ENCODE measurements around the gene RASAL2. TPM values are rescaled to one million over a fixed set of nuclear protein-coding genes. Genes with fewer than 3 reads are reported as not detected.

The RASAL2 gene
- total RNA-seq, 1 experiment from 2014 or later: 22.2 TPM

GRCh38 chr1:178218550-178218949 lies 124.6 kb downstream of the RASAL2 start:
- Mint-ChIP-seq H3K4me1 (peaks cover 4 to 7% of the 10 kb centered on the region in 2 experiments; a peak in 3 of 4 replicates), H3K36me3 (ENCODE audit: insufficient read depth in 1 of 3, low read depth in 3 of 3) (no peaks in the 10 kb centered on the region; a peak in 1 of 7 replicates), H3K9me3 (no peaks in the 10 kb centered on the region; a peak in 1 of 5 replicates), H3K27ac (no peak overlapping the region; a peak in 1 of 7 replicates), H3K27me3 (ENCODE audit: low read depth) (no peaks in the 10 kb centered on the region), H3K4me3 (no peak overlapping the region)
- Histone ChIP-seq H3K14ac (ENCODE audit: insufficient read depth, low read length) (no peak overlapping the region), H2BK120ac (ENCODE audit: low read depth, low read length, poor library complexity, severe bottlenecking) (no peak overlapping the region), H4K8ac (replicated peaks; ENCODE audit: insufficient read length, low read depth, low read length) (no peak overlapping the region), H3K79me1 (ENCODE audit: insufficient read depth, low read depth, low read length, poor library complexity, severe bottlenecking) (peaks cover 3% of the 10 kb centered on the region), H3K4me2 (ENCODE audit: insufficient read depth, insufficient read length, low read length) (no peak overlapping the region), H3K56ac (ENCODE audit: insufficient read length, low read depth, low read length) (no peak overlapping the region), H3K23me2 (ENCODE audit: insufficient read length, low read depth, low read length, poor library complexity, severe bottlenecking) (no peaks in the 10 kb centered on the region), H2AFZ (ENCODE audit: low read length) (no peak overlapping the region), H2BK5ac (ENCODE audit: insufficient read length, low read length) (no peak overlapping the region), H2BK12ac (ENCODE audit: insufficient read length, low read depth, low read length) (no peak overlapping the region), H2BK20ac (ENCODE audit: low read depth, low read length, poor library complexity, severe bottlenecking) (no peak overlapping the region), H3K23ac (ENCODE audit: insufficient read length, low read depth, low read length) (no peak overlapping the region), H3K4ac (ENCODE audit: low read depth, low read length) (no peak overlapping the region), H3K4me1 (ENCODE audit: insufficient read depth, low read length) (no peaks in the 10 kb centered on the region), H4K91ac (ENCODE audit: insufficient read length, low read depth, low read length) (no peak overlapping the region), H3K27ac (ENCODE audit: insufficient read length, low read depth, low read length) (no peak overlapping the region), H3K9ac (ENCODE audit: extremely low read depth, insufficient read length, low read length) (no peak overlapping the region), H4K5ac (ENCODE audit: insufficient read length, low read depth, low read length) (no peak overlapping the region), H3K27me3 (ENCODE audit: insufficient read depth, low read length) (no peaks in the 10 kb centered on the region), H3K18ac (ENCODE audit: insufficient read length, low read depth, low read length) (no peak overlapping the region), H2BK15ac (ENCODE audit: low read depth, low read length) (no peak overlapping the region), H4K20me1 (ENCODE audit: control insufficient read depth, insufficient read depth, insufficient read length) (no peaks in the 10 kb centered on the region), H3K79me2 (ENCODE audit: insufficient read depth, low read length) (no peaks in the 10 kb centered on the region; the same call in 1 of the 2 replicates), H3K9me3 (ENCODE audit: control insufficient read depth, low read depth, low read length) (no peaks in the 10 kb centered on the region), H2AK5ac (ENCODE audit: insufficient read length, low read length) (no peak overlapping the region), H3T11ph (ENCODE audit: low read length) (no peak overlapping the region)
- no peak for TF ChIP-seq CTCF (conservative IDR thresholded peaks at IDR 0.05)
- no CpG with 5 or more reads among the region's 6 CpGs for WGBS (ENCODE audit: extremely low coverage, insufficient read length, low lambda C conversion rate)
- no peak for DNase-seq
